Coronary artery (tissue), 2 donors: Measurements from ENCODE around the gene QRICH2.

Experiments used
- DNase-seq: peaks from one replicate; pipeline ENCODE4 v3.0.0-alpha.2; 2017; ENCODE audit warnings: low spot score
- H3K27ac ChIP-seq, 2 donors: fragments of 200-600 bp; sonication (generic); one replicate each; pipeline ENCODE4 v1.5.1; 2016 to 2019
- H3K4me3 ChIP-seq: fragments of 200-600 bp; sonication (generic); 2 replicates; pipeline ENCODE4 v1.5.1; 2016; ENCODE audit warnings: mild to moderate bottlenecking, moderate library complexity
- CTCF ChIP-seq: fragments of 200-600 bp; sonication (generic); IDR thresholded peaks from one replicate; pipeline ENCODE4 v1.5.1; 2019; ENCODE audit warnings: antibody characterized with exemption

Gene QRICH2

GRCh38 chr17:76273445-76274111 is 34.5 kb downstream of the QRICH2 start:
- no peak for TF ChIP-seq CTCF
- Histone ChIP-seq H3K4me3 (no peak overlapping the region), H3K27ac (peak overlapping the region in 1 of 2 donors; percentile 46)
- DNase-seq, result no peak

- no peak for DNase-seq
- Histone ChIP-seq H3K4me3 (peak overlapping the region; percentile 66), H3K27ac (peak overlapping the region in 1 of 2 donors; percentile 46)
- TF ChIP-seq CTCF, result no peak
Observed at GRCh38 chr17:76272541-76273444, 35.3 kb downstream of the QRICH2 start.

- H3K4me3 ChIP-seq, result peak overlapping the region; percentile 66
- peak overlapping the region in 1 of 2 donors; percentile 46 for H3K27ac ChIP-seq
- DNase-seq, result no peak
- TF ChIP-seq CTCF, result no peak
Observed at GRCh38 chr17:76271669-76272540, 36.2 kb downstream of the QRICH2 start.

- peak overlapping the region in 1 of 2 donors; percentile 46 for H3K27ac ChIP-seq
- H3K4me3 ChIP-seq, result peak overlapping the region; percentile 66
- DNase-seq, result no peak
- no peak for TF ChIP-seq CTCF
Observed at GRCh38 chr17:76270770-76271668, 37.1 kb downstream of the QRICH2 start.

GRCh38 chr17:76270127-76270592 is 37.9 kb downstream of the QRICH2 start:
- no peak overlapping the region for H3K27ac ChIP-seq

More at GRCh38 chr17:76270127-76270592, 37.9 kb downstream of the QRICH2 start:
- TF ChIP-seq CTCF, result no peak
- no peak for DNase-seq
- no peak overlapping the region for H3K4me3 ChIP-seq
